Left kidney (tissue), 2 donors: ENCODE data around the gene PCDHB4. TPM values are rescaled to one million over a fixed set of nuclear protein-coding genes. Genes with fewer than 3 reads are reported as not detected.
A peak's percentile ranks its signal among the peaks of the same experiment; 100 is the strongest.
"Not testable (repeated sequence)": the region's sequence is repeated elsewhere in the genome, so short reads cannot be mapped to it uniquely, and the experiment has no call there.

Experiments
- DNase-seq: peaks from one replicate; pipeline ENCODE4 v3.0.0-alpha.2; 2013
- polyA plus RNA-seq: library from polyadenylated mRNA; unstranded; fragments of 120-200 nt; gene quantifications from one replicate; pipeline ENCODE4 v1.2.1, GENCODE V29; 2013; ENCODE audit not compliant: insufficient read length

The PCDHB4 gene
- polyA plus RNA-seq, 1 donor, result 1.9 TPM

DNA sequence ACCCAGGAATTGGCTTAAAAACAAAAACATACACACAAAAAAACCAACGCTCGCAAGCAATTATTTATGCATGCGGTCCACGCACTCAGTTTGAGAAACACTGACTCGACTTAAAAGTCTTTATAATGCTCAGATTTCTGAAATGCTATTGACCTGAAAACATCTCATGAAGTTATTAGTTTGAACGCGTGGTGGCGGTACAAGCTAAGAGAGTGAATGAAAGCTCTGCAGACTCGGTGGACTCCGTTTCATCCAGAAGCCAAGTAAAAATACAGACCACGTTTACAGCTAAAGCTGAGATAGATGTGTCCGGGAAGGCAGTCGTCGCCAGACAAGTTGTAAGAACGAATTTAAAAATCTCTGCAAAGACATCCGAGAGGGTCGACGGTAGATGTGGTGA lies 28.2 kb downstream of the PCDHB4 start, which contains the start of gene PCDHB6:
Gene PCDHB6 (plus strand): TSS at position 246 of the 400 bp plus-strand sequence. CDS start 201 bp downstream, outside the sequence.
- DNase-seq, result no peak

GRCh38 chr5:141150224-141150992 lies 28.8 kb downstream of the PCDHB4 start:
- DNase-seq, result no peak

GRCh38 chr5:141150993-141151325 lies 29.3 kb downstream of the PCDHB4 start:
- no peak for DNase-seq

DNA sequence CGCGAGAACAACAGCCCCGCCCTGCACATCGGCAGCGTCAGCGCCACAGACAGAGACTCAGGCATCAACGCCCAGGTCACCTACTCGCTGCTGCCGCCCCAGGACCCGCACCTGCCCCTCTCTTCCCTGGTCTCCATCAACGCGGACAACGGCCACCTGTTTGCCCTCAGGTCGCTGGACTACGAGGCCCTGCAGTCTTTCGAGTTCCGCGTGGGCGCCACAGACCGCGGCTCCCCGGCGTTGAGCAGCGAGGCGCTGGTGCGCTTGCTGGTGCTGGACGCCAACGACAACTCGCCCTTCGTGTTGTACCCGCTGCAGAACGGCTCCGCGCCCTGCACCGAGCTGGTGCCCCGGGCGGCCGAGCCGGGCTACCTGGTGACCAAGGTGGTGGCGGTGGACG lies 30.0 kb downstream of the PCDHB4 start:
- not testable (repeated sequence) for DNase-seq

DNA sequence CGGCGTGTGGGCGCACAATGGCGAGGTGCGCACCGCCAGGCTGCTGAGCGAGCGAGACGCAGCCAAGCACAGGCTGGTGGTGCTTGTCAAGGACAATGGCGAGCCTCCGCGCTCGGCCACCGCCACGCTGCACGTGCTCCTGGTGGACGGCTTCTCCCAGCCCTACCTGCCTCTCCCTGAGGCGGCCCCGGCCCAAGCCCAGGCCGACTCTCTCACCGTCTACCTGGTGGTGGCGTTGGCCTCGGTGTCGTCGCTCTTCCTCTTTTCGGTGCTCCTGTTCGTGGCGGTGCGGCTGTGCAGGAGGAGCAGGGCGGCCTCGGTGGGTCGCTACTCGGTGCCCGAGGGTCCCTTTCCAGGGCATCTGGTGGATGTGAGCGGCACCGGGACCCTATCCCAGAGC lies 30.5 kb downstream of the PCDHB4 start:
- DNase-seq, result not testable (repeated sequence)

DNA sequence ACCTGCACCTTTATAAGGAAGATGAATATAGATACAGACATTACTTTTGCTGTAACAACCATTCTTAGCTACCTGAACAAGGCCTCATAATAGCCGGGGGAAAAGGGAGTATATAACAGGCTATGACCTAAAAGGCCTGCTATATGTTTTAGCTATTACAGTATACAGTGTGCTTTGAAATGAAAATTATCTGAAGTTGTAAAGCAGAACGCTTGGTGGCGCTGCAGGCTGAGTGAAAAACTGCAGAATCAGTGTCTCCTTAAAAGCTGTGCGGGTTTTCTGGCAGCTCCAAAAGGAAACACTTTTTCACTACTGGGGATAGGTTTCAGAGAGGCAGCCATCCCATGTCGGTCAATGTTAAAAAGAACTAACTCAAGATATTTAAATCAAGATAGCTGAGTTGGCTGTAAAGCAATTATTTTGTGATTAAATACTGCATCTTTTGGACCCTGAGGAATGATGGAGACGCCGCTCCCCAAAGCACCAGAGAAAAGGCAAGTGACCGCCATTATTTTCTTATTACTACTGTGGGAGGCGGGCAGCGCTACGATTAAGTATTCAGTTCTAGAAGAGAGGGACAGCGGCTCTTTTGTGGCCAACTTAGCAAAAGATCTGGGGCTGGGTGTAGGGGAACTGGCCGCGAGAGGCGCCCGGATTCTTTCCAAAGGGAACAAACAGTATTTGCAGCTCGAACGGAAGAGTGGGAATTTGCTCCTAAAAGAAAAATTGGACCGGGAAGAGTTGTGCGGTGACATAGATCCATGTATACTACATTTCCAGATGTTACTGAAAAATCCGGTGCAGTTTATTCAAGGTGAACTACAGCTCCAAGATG lies 34.1 kb downstream of the PCDHB4 start:
- DNase-seq, result no peak

DNA sequence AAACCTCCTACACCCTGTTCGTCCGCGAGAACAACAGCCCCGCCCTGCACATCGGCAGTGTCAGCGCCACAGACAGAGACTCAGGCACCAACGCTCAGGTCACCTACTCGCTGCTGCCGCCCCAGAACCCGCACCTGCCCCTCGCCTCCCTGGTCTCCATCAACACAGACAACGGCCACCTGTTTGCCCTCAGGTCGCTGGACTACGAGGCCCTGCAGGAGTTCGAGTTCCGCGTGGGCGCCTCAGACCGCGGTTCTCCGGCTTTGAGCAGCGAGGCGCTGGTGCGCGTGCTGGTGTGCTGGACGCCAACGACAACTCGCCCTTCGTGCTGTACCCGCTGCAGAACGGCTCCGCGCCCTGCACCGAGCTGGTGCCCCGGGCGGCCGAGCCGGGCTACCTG lies 35.7 kb downstream of the PCDHB4 start:
- DNase-seq, result not testable (repeated sequence)

DNA sequence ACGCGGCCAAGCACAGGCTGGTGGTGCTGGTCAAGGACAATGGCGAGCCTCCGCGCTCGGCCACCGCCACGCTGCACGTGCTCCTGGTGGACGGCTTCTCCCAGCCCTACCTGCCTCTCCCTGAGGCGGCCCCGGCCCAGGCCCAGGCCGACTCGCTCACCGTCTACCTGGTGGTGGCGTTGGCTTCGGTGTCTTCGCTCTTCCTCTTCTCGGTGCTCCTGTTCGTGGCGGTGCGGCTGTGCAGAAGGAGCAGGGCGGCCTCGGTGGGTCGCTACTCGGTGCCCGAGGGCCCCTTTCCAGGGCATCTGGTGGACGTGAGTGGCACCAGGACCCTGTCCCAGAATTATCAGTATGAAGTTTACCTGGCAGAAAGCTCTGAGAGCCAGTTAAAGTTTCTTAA lies 36.3 kb downstream of the PCDHB4 start:
- DNase-seq, result not testable (repeated sequence)

- peak; percentile 47 for DNase-seq
Measured at GRCh38 chr5:141172381-141173204, 51.0 kb downstream of the PCDHB4 start, which contains the start of gene PCDHB7. PCDHB7 (plus strand) TSS chr5:141172644; CDS start chr5:141172836, 192 bp downstream.

GRCh38 chr5:141174291-141175104 lies 52.9 kb downstream of the PCDHB4 start:
- DNase-seq, result not testable (repeated sequence)

Other genes starting within 250 kb of the PCDHB4 start
- gene PCDHA12, start 246.5 kb upstream of the PCDHB4 start, polyA plus RNA-seq, result 0.23 TPM
- not detected for gene PCDHA13, start 239.7 kb upstream of the PCDHB4 start, polyA plus RNA-seq
- 0.13 TPM for gene PCDHAC1, start 195.5 kb upstream of the PCDHB4 start, polyA plus RNA-seq
- 0.93 TPM for gene PCDHAC2, start 155.3 kb upstream of the PCDHB4 start, polyA plus RNA-seq
- 0.13 TPM for gene PCDHB1, start 70.4 kb upstream of the PCDHB4 start, polyA plus RNA-seq
- 6.6 TPM for gene PCDHB2, start 27.2 kb upstream of the PCDHB4 start, polyA plus RNA-seq
- 2.3 TPM for gene PCDHB3, start 21.3 kb upstream of the PCDHB4 start, polyA plus RNA-seq
- gene PCDHB5, start 13.4 kb downstream of the PCDHB4 start, polyA plus RNA-seq, result 7.5 TPM
- gene PCDHB6, start 28.2 kb downstream of the PCDHB4 start, polyA plus RNA-seq, result 3.5 TPM
- 4.5 TPM for gene PCDHB7, start 50.8 kb downstream of the PCDHB4 start, polyA plus RNA-seq
- 2.6 TPM for gene PCDHB8, start 56.0 kb downstream of the PCDHB4 start, polyA plus RNA-seq
- 8.1 TPM for gene PCDHB16, start 60.6 kb downstream of the PCDHB4 start, polyA plus RNA-seq
- gene PCDHB9, start 65.3 kb downstream of the PCDHB4 start, polyA plus RNA-seq, result 4.3 TPM
- 7.2 TPM for gene PCDHB10, start 70.5 kb downstream of the PCDHB4 start, polyA plus RNA-seq
- 4.4 TPM for gene PCDHB11, start 77.8 kb downstream of the PCDHB4 start, polyA plus RNA-seq
- gene PCDHB12, start 86.9 kb downstream of the PCDHB4 start, polyA plus RNA-seq, result 4.6 TPM
- gene PCDHB13, start 92.1 kb downstream of the PCDHB4 start, polyA plus RNA-seq, result 9.3 TPM
- 11.3 TPM for gene PCDHB14, start 101.5 kb downstream of the PCDHB4 start, polyA plus RNA-seq
- gene PCDHB15, start 123.6 kb downstream of the PCDHB4 start, polyA plus RNA-seq, result 12.5 TPM
- gene SLC25A2, start 182.2 kb downstream of the PCDHB4 start, polyA plus RNA-seq, result 0.23 TPM
- gene TAF7, start 199.0 kb downstream of the PCDHB4 start, polyA plus RNA-seq, result 154 TPM
- 1.1 TPM for gene PCDHGA1, start 208.7 kb downstream of the PCDHB4 start, polyA plus RNA-seq
- 6.8 TPM for gene PCDHGA2, start 216.9 kb downstream of the PCDHB4 start, polyA plus RNA-seq
- gene PCDHGA3, start 222.0 kb downstream of the PCDHB4 start, polyA plus RNA-seq, result 2.9 TPM
- 1.9 TPM for gene PCDHGB1, start 228.3 kb downstream of the PCDHB4 start, polyA plus RNA-seq
- 2.6 TPM for gene PCDHGA4, start 233.2 kb downstream of the PCDHB4 start, polyA plus RNA-seq
- 4.0 TPM for gene PCDHGB2, start 238.2 kb downstream of the PCDHB4 start, polyA plus RNA-seq
- gene PCDHGA5, start 242.3 kb downstream of the PCDHB4 start, polyA plus RNA-seq, result 2.7 TPM
- 2.8 TPM for gene PCDHGB3, start 248.4 kb downstream of the PCDHB4 start, polyA plus RNA-seq